CD4-positive, alpha-beta T cell (primary cell): Measurements from ENCODE around the gene SCN4A. TPM values are rescaled to one million over a fixed set of nuclear protein-coding genes. Genes with fewer than 3 reads are reported as not detected.

ENCODE experiments used
- ATAC-seq: fragments of 200-7000 bp; cut with Tn5 transposase; one replicate; pipeline ENCODE4 v1.10.0; 2022; ENCODE audit warnings: mild to moderate bottlenecking; ENCODE audit not compliant: poor library complexity
- CTCF ChIA-PET: fragments of 350-600 bp; sonication (Branson Sonifier 250); formaldehyde crosslinking; loops from one replicate; lab custom pipeline; 2021; ENCODE audit warnings: antibody characterized with exemption, inconsistent platforms; lab: Charles Lee
- POLR2A ChIA-PET: fragments of 350-600 bp; sonication (Branson Sonifier 250); formaldehyde crosslinking; loops from one replicate; lab custom pipeline; 2021; ENCODE audit warnings: antibody characterized with exemption, inconsistent platforms; lab: Charles Lee
- DNase-seq, 14 experiments: peaks; one replicate each; pipeline ENCODE4 v3.0.0-alpha.2; 2013 to 2020; ENCODE audit warnings: mixed read lengths in 2 of 14
- H3K27ac ChIP-seq, 2 donors: one replicate each; pipeline versions ENCODE4 v1.5.1 to v1.7.0; 2013; ENCODE audit warnings: low read length in 2 of 2, low read depth in 1 of 2, mild to moderate bottlenecking in 1 of 2
- H3K27me3 ChIP-seq, 2 experiments: 1 replicate in 1 of 2; 2 replicates in 1 of 2; pipeline versions ENCODE4 v1.6.1 to v1.7.0; 2013; ENCODE audit warnings: low read length in 2 of 2, control low read depth in 1 of 2, mild to moderate bottlenecking in 1 of 2, moderate library complexity in 1 of 2; ENCODE audit not compliant: insufficient read depth in 2 of 2, control insufficient read depth in 1 of 2
- H3K36me3 ChIP-seq: one replicate; pipeline ENCODE4 v1.6.1; 2013; ENCODE audit warnings: low read length, control low read depth; ENCODE audit not compliant: insufficient read depth
- H3K4me1 ChIP-seq: one replicate; pipeline ENCODE4 v1.6.1; 2013; ENCODE audit warnings: low read length, control low read depth; ENCODE audit not compliant: insufficient read depth
- H3K4me3 ChIP-seq: one replicate; pipeline ENCODE4 v1.5.1; 2013; ENCODE audit warnings: mild to moderate bottlenecking, low read length, moderate library complexity
- H3K9me3 ChIP-seq, 2 experiments: 1 replicate in 1 of 2; 2 replicates in 1 of 2; pipeline versions ENCODE4 v1.6.1 to v1.7.0; 2013; ENCODE audit warnings: low read length in 2 of 2, mild to moderate bottlenecking in 2 of 2, control low read depth in 1 of 2, moderate library complexity in 1 of 2; ENCODE audit not compliant: control insufficient read depth in 1 of 2, insufficient read depth in 1 of 2
- H3K27ac Mint-ChIP-seq: one replicate; pipeline ENCODE4 v1.8.0; 2020; ENCODE audit warnings: mixed read lengths
- H3K27me3 Mint-ChIP-seq: one replicate; pipeline ENCODE4 v1.8.0; 2021; ENCODE audit warnings: mixed read lengths
- H3K36me3 Mint-ChIP-seq: one replicate; pipeline ENCODE4 v1.8.0; 2021; ENCODE audit warnings: low read depth, mixed read lengths
- H3K4me1 Mint-ChIP-seq: one replicate; pipeline ENCODE4 v1.8.0; 2021; ENCODE audit warnings: low read depth, mixed read lengths
- H3K4me3 Mint-ChIP-seq: one replicate; pipeline ENCODE4 v1.8.0; 2020; ENCODE audit warnings: mild to moderate bottlenecking, mixed read lengths
- H3K9me3 Mint-ChIP-seq: one replicate; pipeline ENCODE4 v1.8.0; 2020; ENCODE audit warnings: mixed read lengths
- intact Hi-C, 2 experiments: fragments of 100-400 bp; cut with DNase I in 1 of 2; cut with micrococcal nuclease in 1 of 2; formaldehyde crosslinking; loops; one replicate each; pipeline versions ENCODE4 v1.15.1 to v1.9.0; 2023 to 2025; cut with DNase I, micrococcal nuclease
- total RNA-seq, 174 experiments: library from RNA in 2 of 174; stranded (reverse) in 2 of 174; gene quantifications; one replicate each; pipeline ENCODE4 v1.2.3 and lab custom pipeline; 2021 to 2026
- TF ChIP-seq, protein P1 (sequence below): fragments of 200-600 bp; IDR thresholded peaks from one replicate; pipeline ENCODE4 v1.8.0; 2022; ENCODE audit warnings: antibody characterized with exemption, mild to moderate bottlenecking

SCN4A gene
- total RNA-seq, 2 experiments from 2014 or later: 0.03 TPM; not detected in 1

DNA sequence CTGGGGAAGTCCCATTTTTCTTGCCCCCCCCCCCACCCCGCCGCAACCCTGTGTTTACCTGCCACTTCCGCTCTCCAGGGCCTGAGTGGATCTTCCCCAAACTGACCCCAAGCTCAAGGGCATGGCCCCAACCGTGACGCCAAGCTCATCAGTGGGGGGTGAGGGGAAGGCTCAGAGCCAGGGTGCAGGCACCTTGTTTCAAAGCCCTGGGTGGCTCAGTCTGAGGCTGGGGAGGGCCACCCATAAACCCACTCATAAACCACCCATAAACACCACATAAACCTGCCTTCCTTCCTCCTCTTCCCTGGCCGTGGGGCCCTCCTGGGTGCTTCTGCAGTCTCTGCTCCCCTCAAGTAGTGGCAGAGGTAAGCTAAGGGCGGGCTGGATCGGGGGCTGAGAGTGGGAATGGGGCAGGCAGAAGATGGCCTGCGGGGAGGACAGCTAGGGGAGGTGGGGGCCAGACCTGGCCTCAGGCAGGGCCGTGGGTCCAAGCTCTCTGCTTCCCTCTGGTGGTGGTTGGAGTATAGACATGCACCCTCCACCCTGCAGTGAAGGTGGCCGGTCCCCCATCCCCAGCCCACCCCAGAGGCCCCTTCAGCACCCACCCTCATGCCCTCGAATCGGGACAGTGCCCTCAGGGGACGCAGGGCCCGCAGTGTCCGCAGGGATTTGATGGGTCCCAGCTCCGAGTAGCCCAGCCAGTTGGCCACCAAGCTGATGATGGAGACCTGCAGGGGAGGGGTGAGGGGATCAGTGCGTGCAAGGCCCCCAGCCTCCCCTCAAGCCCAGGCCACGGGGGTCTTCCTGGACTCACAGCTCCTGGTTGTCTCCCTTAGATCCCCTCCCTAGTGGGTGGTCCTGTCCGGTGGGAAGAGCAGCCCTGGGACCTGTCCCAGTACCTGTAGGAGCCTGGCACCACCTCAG, 26.0 kb downstream of the SCN4A start:
- POLR2A ChIA-PET: interaction anchor here (0.6 to 2.7 kb wide), 8 partner anchors 14 to 199 kb away, joined by 3 to 18 read pairs (median 10); partner anchors contain the start of genes CD79B and ICAM2

DNA sequence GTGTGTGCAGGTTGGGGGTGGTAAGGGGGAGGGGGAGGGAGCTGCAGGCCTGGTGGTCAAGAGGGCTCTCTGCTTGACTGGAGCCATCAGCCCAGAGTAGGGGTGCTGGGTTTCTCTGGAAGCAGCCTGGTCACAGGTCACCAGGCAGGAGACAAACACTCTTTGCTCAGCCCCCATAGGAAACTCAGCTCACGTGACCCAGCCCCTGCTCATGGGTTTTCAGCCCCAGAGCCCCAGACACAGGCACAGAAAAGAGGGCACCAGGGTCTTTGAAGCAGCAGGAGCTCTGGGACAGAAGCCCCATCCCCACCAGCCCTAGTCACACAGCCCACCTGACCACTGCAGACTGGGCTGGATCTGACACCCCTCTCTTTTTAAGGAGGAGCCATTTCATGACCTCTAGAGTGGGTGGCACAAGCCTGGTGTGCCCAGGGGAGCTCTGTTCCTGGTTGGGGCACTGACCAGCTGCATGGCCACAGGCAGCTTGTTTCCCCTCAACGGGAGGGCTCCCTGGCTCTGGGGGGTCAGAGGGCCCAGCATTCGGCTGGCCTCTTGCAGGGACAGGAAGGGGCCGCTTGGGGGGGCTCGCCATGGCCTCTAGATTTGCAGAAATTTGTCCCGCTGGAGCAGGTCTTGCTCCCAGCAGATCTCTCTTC, 26.8 kb downstream of the SCN4A start:
- no peaks in the 10 kb centered on the region for H3K36me3 Mint-ChIP-seq
- intact Hi-C loops: loop anchor here (1.0 to 5.0 kb wide), 3 partner anchors 27 to 76 kb away; partner anchors contain the start of gene ICAM2 (in 1 of the 2)

More for the DNA sequence above, 26.0 kb downstream of the SCN4A start:
- Mint-ChIP-seq H3K27ac (no peak overlapping the region), H3K36me3 (no peaks in the 10 kb centered on the region), H3K27me3 (no peaks in the 10 kb centered on the region), H3K9me3 (no peaks in the 10 kb centered on the region), H3K4me3 (peak overlapping the region; percentile 58), H3K4me1 (peaks cover 29% of the 10 kb centered on the region)
- CTCF ChIA-PET: interaction anchor here (0.6 to 3.0 kb wide), 18 partner anchors 8 to 82 kb away, joined by 3 to 29 read pairs (median 5); partner anchors contain the start of gene CD79B
- H3K27me3 ChIP-seq: no peaks in the 10 kb centered on the region
- H3K9me3 ChIP-seq: no peaks in the 10 kb centered on the region
- peaks cover 25% of the 10 kb centered on the region for H3K4me1 ChIP-seq
- H3K27ac ChIP-seq: no peak overlapping the region
- intact Hi-C loops: loop anchor here (1.0 to 5.0 kb wide), 3 partner anchors 27 to 76 kb away; partner anchors contain the start of gene ICAM2 (in 1 of the 2)
- TF ChIP-seq, protein P1, sequence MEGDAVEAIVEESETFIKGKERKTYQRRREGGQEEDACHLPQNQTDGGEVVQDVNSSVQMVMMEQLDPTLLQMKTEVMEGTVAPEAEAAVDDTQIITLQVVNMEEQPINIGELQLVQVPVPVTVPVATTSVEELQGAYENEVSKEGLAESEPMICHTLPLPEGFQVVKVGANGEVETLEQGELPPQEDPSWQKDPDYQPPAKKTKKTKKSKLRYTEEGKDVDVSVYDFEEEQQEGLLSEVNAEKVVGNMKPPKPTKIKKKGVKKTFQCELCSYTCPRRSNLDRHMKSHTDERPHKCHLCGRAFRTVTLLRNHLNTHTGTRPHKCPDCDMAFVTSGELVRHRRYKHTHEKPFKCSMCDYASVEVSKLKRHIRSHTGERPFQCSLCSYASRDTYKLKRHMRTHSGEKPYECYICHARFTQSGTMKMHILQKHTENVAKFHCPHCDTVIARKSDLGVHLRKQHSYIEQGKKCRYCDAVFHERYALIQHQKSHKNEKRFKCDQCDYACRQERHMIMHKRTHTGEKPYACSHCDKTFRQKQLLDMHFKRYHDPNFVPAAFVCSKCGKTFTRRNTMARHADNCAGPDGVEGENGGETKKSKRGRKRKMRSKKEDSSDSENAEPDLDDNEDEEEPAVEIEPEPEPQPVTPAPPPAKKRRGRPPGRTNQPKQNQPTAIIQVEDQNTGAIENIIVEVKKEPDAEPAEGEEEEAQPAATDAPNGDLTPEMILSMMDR: peak; percentile 87
- ATAC-seq: peak; percentile 80
- H3K4me3 ChIP-seq: peak overlapping the region; percentile 39
- no peaks in the 10 kb centered on the region for H3K36me3 ChIP-seq
- DNase-seq: peak; percentile 29 to 81 (median 40)

More for the DNA sequence above, 26.8 kb downstream of the SCN4A start:
- no peaks in the 10 kb centered on the region for H3K27me3 ChIP-seq
- H3K9me3 ChIP-seq: no peaks in the 10 kb centered on the region
- no peak for DNase-seq
- H3K27me3 Mint-ChIP-seq: no peaks in the 10 kb centered on the region
- H3K27ac ChIP-seq: no peak overlapping the region
- peaks cover 26% of the 10 kb centered on the region for H3K4me1 Mint-ChIP-seq
- CTCF ChIA-PET: interaction anchor here (0.6 to 3.0 kb wide), 16 partner anchors 9 to 83 kb away, joined by 3 to 29 read pairs (median 6); partner anchors contain the start of gene CD79B
- H3K4me3 Mint-ChIP-seq: no peak overlapping the region
- no peaks in the 10 kb centered on the region for H3K36me3 ChIP-seq
- POLR2A ChIA-PET: interaction anchor here (0.6 to 2.7 kb wide), 8 partner anchors 13 to 200 kb away, joined by 3 to 18 read pairs (median 10); partner anchors contain the start of genes CD79B and ICAM2
- no peak overlapping the region for H3K27ac Mint-ChIP-seq
- H3K4me3 ChIP-seq: peak overlapping the region; percentile 39
- TF ChIP-seq, protein P1: no peak
- ATAC-seq: no peak
- no peaks in the 10 kb centered on the region for H3K9me3 Mint-ChIP-seq
- peaks cover 25% of the 10 kb centered on the region for H3K4me1 ChIP-seq
